Gastrocnemius medialis (tissue), 4 donors: ENCODE measurements around the gene DPH2. TPM values are rescaled to one million over a fixed set of nuclear protein-coding genes. Genes with fewer than 3 reads are reported as not detected.
A peak's percentile ranks its signal among the peaks of the same experiment; 100 is the strongest.

Experiments used
- ATAC-seq, 2 donors: fragments of 150-250 bp; one replicate each; pipeline ENCODE4 v1.9.1; 2016
- DNase-seq, 2 donors: peaks; one replicate each; pipeline ENCODE4 v3.0.0-alpha.2; 2019
- H3K27ac ChIP-seq, 4 donors: fragments of 200-600 bp; sonication (generic); 1 replicate in 1 of 4; 2 replicates in 3 of 4; pipeline ENCODE4 v1.5.1; 2016 to 2018; ENCODE audit warnings: mild to moderate bottlenecking in 2 of 4, moderate library complexity in 1 of 4
- H3K27me3 ChIP-seq, 3 donors: fragments of 200-600 bp; sonication (generic) in 2 of 3; 1 replicate in 1 of 3; 2 replicates in 2 of 3; pipeline versions ENCODE4 v1.5.1 to v1.6.0; 2016 to 2019; ENCODE audit warnings: mild to moderate bottlenecking in 1 of 3, moderate library complexity in 1 of 3
- H3K36me3 ChIP-seq, 2 donors: fragments of 200-600 bp; sonication (generic) in 1 of 2; one replicate each; pipeline ENCODE4 v1.5.1; 2017 to 2018
- H3K4me1 ChIP-seq, 2 donors: fragments of 200-600 bp; sonication (generic) in 1 of 2; one replicate each; pipeline ENCODE4 v1.5.1; 2016 to 2017; ENCODE audit warnings: mild to moderate bottlenecking in 2 of 2
- H3K4me3 ChIP-seq, 4 donors: fragments of 200-600 bp; sonication (generic) in 3 of 4; 1 replicate in 1 of 4; 2 replicates in 3 of 4; pipeline ENCODE4 v1.5.1; 2016 to 2019; ENCODE audit warnings: mild to moderate bottlenecking in 2 of 4
- H3K9me3 ChIP-seq, 3 donors: fragments of 200-600 bp; sonication (generic) in 2 of 3; 1 replicate in 1 of 3; 2 replicates in 2 of 3; pipeline ENCODE4 v1.5.1; 2016 to 2019
- POLR2A ChIP-seq, 2 donors: fragments of 450-650 bp; IDR thresholded peaks; one replicate each; pipeline ENCODE4 v1.6.1; 2017; ENCODE audit warnings: antibody characterized with exemption in 2 of 2, mild to moderate bottlenecking in 2 of 2, moderate library complexity in 2 of 2
- in situ Hi-C, 4 donors: fragments of 200-750 bp; cut with MboI; loops; one replicate each; pipeline versions ENCODE4 v1.15.0 to v1.8.0; 2017; ENCODE audit warnings: low sequenced_read_pairs in 4 of 4
- intact Hi-C: fragments of 100-400 bp; cut with DNase I; formaldehyde crosslinking; loops from one replicate; pipeline ENCODE4 v1.15.1; 2023; ENCODE audit warnings: low total_unique reads
- total RNA-seq, 4 donors: library from RNA; depleted of rRNA; stranded (reverse); fragments of >200 nt; gene quantifications; one replicate each; pipeline versions ENCODE4 v1.1.0 to v1.2.3, GENCODE V29; 2016
- TF ChIP-seq, protein P1 (sequence below), 5 experiments: fragments of 450-650 bp in 3 of 5; fragments of 200-600 bp in 2 of 5; sonication (generic) in 2 of 5; IDR thresholded peaks in 4 of 5; conservative IDR thresholded peaks in 1 of 5; 1 replicate in 4 of 5; 2 replicates in 1 of 5; pipeline ENCODE4 v1.5.1; 2016 to 2019; ENCODE audit warnings: antibody characterized with exemption in 5 of 5, mild to moderate bottlenecking in 3 of 5, moderate library complexity in 3 of 5

DPH2 gene
- total RNA-seq, 4 donors from 2014 or later: 53.1 to 68.3 (median 55.3) TPM

- DNase-seq (peak in 1 of 2 donors; percentile 69), ATAC-seq (peak in 1 of 2 donors; percentile 78)
- intact Hi-C loops (no loop called here), in situ Hi-C loops (no loop called here)
- no peaks in the 10 kb centered on the region for H3K27me3 ChIP-seq
- H3K4me1 ChIP-seq: peaks cover 30 to 31% of the 10 kb centered on the region in 2 donors
- no peaks in the 10 kb centered on the region for H3K9me3 ChIP-seq
- no peak overlapping the region for H3K4me3 ChIP-seq
- H3K27ac ChIP-seq: peak overlapping the region; percentile 9 to 72 (median 44)
- TF ChIP-seq, protein P1, sequence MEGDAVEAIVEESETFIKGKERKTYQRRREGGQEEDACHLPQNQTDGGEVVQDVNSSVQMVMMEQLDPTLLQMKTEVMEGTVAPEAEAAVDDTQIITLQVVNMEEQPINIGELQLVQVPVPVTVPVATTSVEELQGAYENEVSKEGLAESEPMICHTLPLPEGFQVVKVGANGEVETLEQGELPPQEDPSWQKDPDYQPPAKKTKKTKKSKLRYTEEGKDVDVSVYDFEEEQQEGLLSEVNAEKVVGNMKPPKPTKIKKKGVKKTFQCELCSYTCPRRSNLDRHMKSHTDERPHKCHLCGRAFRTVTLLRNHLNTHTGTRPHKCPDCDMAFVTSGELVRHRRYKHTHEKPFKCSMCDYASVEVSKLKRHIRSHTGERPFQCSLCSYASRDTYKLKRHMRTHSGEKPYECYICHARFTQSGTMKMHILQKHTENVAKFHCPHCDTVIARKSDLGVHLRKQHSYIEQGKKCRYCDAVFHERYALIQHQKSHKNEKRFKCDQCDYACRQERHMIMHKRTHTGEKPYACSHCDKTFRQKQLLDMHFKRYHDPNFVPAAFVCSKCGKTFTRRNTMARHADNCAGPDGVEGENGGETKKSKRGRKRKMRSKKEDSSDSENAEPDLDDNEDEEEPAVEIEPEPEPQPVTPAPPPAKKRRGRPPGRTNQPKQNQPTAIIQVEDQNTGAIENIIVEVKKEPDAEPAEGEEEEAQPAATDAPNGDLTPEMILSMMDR (IDR thresholded peaks at IDR 0.05 in 4 of 5, conservative IDR thresholded peaks at IDR 0.05 in 1 of 5): no peak
- TF ChIP-seq POLR2A (IDR thresholded peaks at IDR 0.05): no peak
- H3K36me3 ChIP-seq: peaks cover 0 to 67% of the 10 kb centered on the region in 2 donors
These were observed 12.3 kb upstream of the DPH2 start for GRCh38 chr1:43957407-43958040.

- peak overlapping the region in 2 of 4 donors; percentile 26 to 72 for H3K27ac ChIP-seq
- intact Hi-C loops: no loop called here
- TF ChIP-seq, protein P1 (IDR thresholded peaks at IDR 0.05 in 4 of 5, conservative IDR thresholded peaks at IDR 0.05 in 1 of 5): no peak
- no peak for TF ChIP-seq POLR2A (IDR thresholded peaks at IDR 0.05)
- no peaks in the 10 kb centered on the region for H3K27me3 ChIP-seq
- no peak overlapping the region for H3K4me3 ChIP-seq
- ATAC-seq: no peak
- H3K9me3 ChIP-seq: no peaks in the 10 kb centered on the region
- in situ Hi-C loops: no loop called here
- DNase-seq: no peak
- H3K36me3 ChIP-seq: peaks cover 0 to 78% of the 10 kb centered on the region in 2 donors
- peaks cover 20 to 24% of the 10 kb centered on the region in 2 donors for H3K4me1 ChIP-seq
These were observed 11.2 kb upstream of the DPH2 start for GRCh38 chr1:43958351-43959255.

GRCh38 chr1:43960798-43961197, 9.0 kb upstream of the DPH2 start:
- DNase-seq: no peak
- TF ChIP-seq, protein P1 (IDR thresholded peaks at IDR 0.05 in 4 of 5, conservative IDR thresholded peaks at IDR 0.05 in 1 of 5): no peak
- TF ChIP-seq POLR2A (IDR thresholded peaks at IDR 0.05): no peak
- in situ Hi-C loops (no loop called here), intact Hi-C loops (no loop called here)
- no peak overlapping the region for H3K4me3 ChIP-seq
- H3K27ac ChIP-seq: no peak overlapping the region
- no peaks in the 10 kb centered on the region for H3K9me3 ChIP-seq
- H3K36me3 ChIP-seq: peaks cover 0 to 100% of the 10 kb centered on the region in 2 donors
- H3K27me3 ChIP-seq: no peaks in the 10 kb centered on the region
- no peak for ATAC-seq
- H3K4me1 ChIP-seq: peaks cover 0 to 5% of the 10 kb centered on the region in 2 donors

- no peak for DNase-seq
- Histone ChIP-seq H3K27ac (no peak overlapping the region), H3K4me1 (peaks cover 0 to 5% of the 10 kb centered on the region in 2 donors), H3K9me3 (no peaks in the 10 kb centered on the region), H3K36me3 (peaks cover 0 to 99% of the 10 kb centered on the region in 2 donors), H3K27me3 (no peaks in the 10 kb centered on the region), H3K4me3 (no peak overlapping the region)
- intact Hi-C loops (no loop called here), in situ Hi-C loops (no loop called here)
- TF ChIP-seq, protein P1 (IDR thresholded peaks at IDR 0.05 in 4 of 5, conservative IDR thresholded peaks at IDR 0.05 in 1 of 5): no peak
- TF ChIP-seq POLR2A (IDR thresholded peaks at IDR 0.05): no peak
- no peak for ATAC-seq
These were observed 8.1 kb upstream of the DPH2 start for GRCh38 chr1:43961692-43962091.
